ENCODE data around the gene FAM174B. TPM values are rescaled to one million over a fixed set of nuclear protein-coding genes. Genes with fewer than 3 reads are reported as not detected.

FAM174B gene
- total and polyA plus RNA-seq, 9 donors, result 2.5 to 31.5 (median 15.4) TPM

- DNase-seq, result peak in 1 of 5 donors; percentile 34
- peaks cover 20% of the 10 kb centered on the region for H3K4me1 ChIP-seq (ENCODE audit: insufficient read depth)
- no peak for TF ChIP-seq POLR2A (IDR thresholded peaks at IDR 0.05)
- TF ChIP-seq CTCF (IDR thresholded peaks at IDR 0.05), result no peak
- no peak for TF ChIP-seq EP300 (IDR thresholded peaks at IDR 0.05)
- H3K4me3 ChIP-seq, result no peak overlapping the region
- WGBS, 3 donors, result 72 to 84% (median 81%) methylated on average over 15 of the region's 15 CpGs
- H3K27ac ChIP-seq, result peak overlapping the region in 1 of 2 donors; percentile 46
- intact Hi-C loops (cut with DNase I), result no loop called here
- no peaks in the 10 kb centered on the region for H3K36me3 ChIP-seq
- H3K27me3 ChIP-seq, result no peaks in the 10 kb centered on the region
- H3K9me3 ChIP-seq, result no peaks in the 10 kb centered on the region
Measured at GRCh38 chr15:92638709-92639365, 16.7 kb downstream of the FAM174B start.

GRCh38 chr15:92638291-92638708 is 17.3 kb downstream of the FAM174B start:
- peaks cover 20% of the 10 kb centered on the region for H3K4me1 ChIP-seq (ENCODE audit: insufficient read depth)
- DNase-seq, result peak in 1 of 5 donors; percentile 25

GRCh38 chr15:92637626-92638025 is 17.9 kb downstream of the FAM174B start:
- WGBS, 3 donors, result 71 to 85% (median 76%) methylated on average over 7 of the region's 7 CpGs
- H3K4me3 ChIP-seq, result no peak overlapping the region
- DNase-seq, result peak in 1 of 5 donors; percentile 47
- no peak for TF ChIP-seq POLR2A (IDR thresholded peaks at IDR 0.05)
- TF ChIP-seq EP300 (IDR thresholded peaks at IDR 0.05), result no peak
- TF ChIP-seq CTCF (IDR thresholded peaks at IDR 0.05), result no peak
- peaks cover 20% of the 10 kb centered on the region for H3K4me1 ChIP-seq (ENCODE audit: insufficient read depth)
- no peaks in the 10 kb centered on the region for H3K27me3 ChIP-seq
- H3K9me3 ChIP-seq, result no peaks in the 10 kb centered on the region
- intact Hi-C loops (cut with DNase I), result no loop called here
- H3K27ac ChIP-seq, result peak overlapping the region in 1 of 2 donors; percentile 46
- no peaks in the 10 kb centered on the region for H3K36me3 ChIP-seq

More at GRCh38 chr15:92638291-92638708, 17.3 kb downstream of the FAM174B start:
- WGBS, 3 donors, result 24 to 48% (median 47%) methylated on average over 9 of the region's 9 CpGs
- H3K27ac ChIP-seq, result peak overlapping the region in 1 of 2 donors; percentile 46
- H3K27me3 ChIP-seq, result no peaks in the 10 kb centered on the region
- intact Hi-C loops (cut with DNase I), result no loop called here
- no peak overlapping the region for H3K4me3 ChIP-seq
- no peaks in the 10 kb centered on the region for H3K36me3 ChIP-seq
- TF ChIP-seq CTCF (IDR thresholded peaks at IDR 0.05), result no peak
- TF ChIP-seq EP300 (IDR thresholded peaks at IDR 0.05), result no peak
- no peak for TF ChIP-seq POLR2A (IDR thresholded peaks at IDR 0.05)
- no peaks in the 10 kb centered on the region for H3K9me3 ChIP-seq

GRCh38 chr15:92636908-92637481 is 18.6 kb downstream of the FAM174B start:
- TF ChIP-seq CTCF (IDR thresholded peaks at IDR 0.05) (no peak), POLR2A (IDR thresholded peaks at IDR 0.05) (no peak), EP300 (IDR thresholded peaks at IDR 0.05) (no peak)
- no peaks in the 10 kb centered on the region for H3K36me3 ChIP-seq
- DNase-seq, result peak in 1 of 5 donors; percentile 39
- H3K27ac ChIP-seq, result no peak overlapping the region
- H3K4me1 ChIP-seq (ENCODE audit: insufficient read depth), result peaks cover 20% of the 10 kb centered on the region
- no peaks in the 10 kb centered on the region for H3K27me3 ChIP-seq
- WGBS, 3 donors, result 88 to 92% (median 88%) methylated on average over 6 of the region's 6 CpGs
- H3K9me3 ChIP-seq, result no peaks in the 10 kb centered on the region
- H3K4me3 ChIP-seq, result no peak overlapping the region
- intact Hi-C loops (cut with DNase I), result no loop called here

Data from ovary (tissue), 9 donors.